Liver (tissue), 3 donors: ENCODE measurements around the gene SYNGR4.

Experiments used
- CTCF ChIP-seq: fragments of 150-350 bp; IDR thresholded peaks from 2 replicates; pipeline ENCODE4 v1.5.1; 2017; ENCODE audit warnings: improper control_type of control experiment, low read depth, low read length; ENCODE audit not compliant: missing input control
- EGR1 ChIP-seq, 2 donors: IDR thresholded peaks; 2 replicates each; pipeline ENCODE4 v1.6.1; 2016 to 2018; ENCODE audit warnings: antibody characterized with exemption in 2 of 2, low read depth in 2 of 2
- FOXA1 ChIP-seq: IDR thresholded peaks from 2 replicates; pipeline ENCODE4 v1.6.1; 2016; ENCODE audit warnings: antibody characterized with exemption
- GABPA ChIP-seq, 2 donors: IDR thresholded peaks in 1 of 2; conservative IDR thresholded peaks in 1 of 2; 2 replicates each; pipeline ENCODE4 v1.6.1; 2016; ENCODE audit warnings: antibody characterized with exemption in 2 of 2, mild to moderate bottlenecking in 1 of 2, moderate library complexity in 1 of 2
- JUND ChIP-seq, 2 donors: IDR thresholded peaks; 2 replicates each; pipeline ENCODE4 v1.6.1; 2016; ENCODE audit warnings: antibody characterized with exemption in 2 of 2
- REST ChIP-seq: IDR thresholded peaks from 2 replicates; pipeline ENCODE4 v1.6.1; 2016; ENCODE audit warnings: antibody characterized with exemption, mild to moderate bottlenecking
- SP1 ChIP-seq: IDR thresholded peaks from 2 replicates; pipeline ENCODE4 v1.6.1; 2018; ENCODE audit warnings: antibody characterized with exemption, mild to moderate bottlenecking
- TAF1 ChIP-seq: conservative IDR thresholded peaks from 2 replicates; pipeline ENCODE4 v1.6.1; 2016; ENCODE audit warnings: antibody characterized with exemption, mild to moderate bottlenecking
- YY1 ChIP-seq: IDR thresholded peaks from 2 replicates; pipeline ENCODE4 v1.6.1; 2016; ENCODE audit warnings: antibody characterized with exemption, mild to moderate bottlenecking
- TF ChIP-seq, protein P1 (sequence below): IDR thresholded peaks from 2 replicates; pipeline ENCODE4 v1.6.1; 2016; ENCODE audit warnings: antibody characterized with exemption
- donor health status: healthy.
- donor health status: healthy.

- TF ChIP-seq CTCF (no peak), SP1 (no peak), GABPA (IDR thresholded peaks at IDR 0.05 in 1 of 2, conservative IDR thresholded peaks at IDR 0.05 in 1 of 2) (no peak), REST (no peak), YY1 (no peak), TAF1 (no peak), JUND (IDR thresholded peaks at IDR 0.05) (no peak), FOXA1 (no peak), EGR1 (IDR thresholded peaks at IDR 0.05; ENCODE audit: low read depth in 2 of 2) (no peak)
- TF ChIP-seq, protein P1, sequence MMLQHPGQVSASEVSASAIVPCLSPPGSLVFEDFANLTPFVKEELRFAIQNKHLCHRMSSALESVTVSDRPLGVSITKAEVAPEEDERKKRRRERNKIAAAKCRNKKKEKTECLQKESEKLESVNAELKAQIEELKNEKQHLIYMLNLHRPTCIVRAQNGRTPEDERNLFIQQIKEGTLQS: no peak
These were observed 7.2 kb downstream of the SYNGR4 start for GRCh38 chr19:48371367-48371766.
